Lower lobe of right lung (tissue), 2 donors: ENCODE results near the gene POU2AF3. TPM values are rescaled to one million over a fixed set of nuclear protein-coding genes. Genes with fewer than 3 reads are reported as not detected.

Experiments used
- ATAC-seq, 2 donors: fragments of 200-7000 bp; cut with Tn5 transposase; one replicate each; pipeline ENCODE4 v1.9.1; 2020 to 2022; ENCODE audit warnings: mild to moderate bottlenecking in 2 of 2, moderate library complexity in 2 of 2
- DNase-seq: peaks from one replicate; pipeline ENCODE4 v3.0.0-alpha.2; 2020
- H3K27ac ChIP-seq: fragments of 200-600 bp; one replicate; pipeline ENCODE4 v1.8.0; 2022
- H3K27me3 ChIP-seq: fragments of 200-600 bp; one replicate; pipeline ENCODE4 v1.8.0; 2022; ENCODE audit warnings: low read depth
- H3K36me3 ChIP-seq: fragments of 200-600 bp; one replicate; pipeline ENCODE4 v1.8.0; 2022; ENCODE audit warnings: mild to moderate bottlenecking
- H3K4me1 ChIP-seq: fragments of 200-600 bp; one replicate; pipeline ENCODE4 v1.8.0; 2022
- H3K4me3 ChIP-seq: fragments of 200-600 bp; one replicate; pipeline ENCODE4 v1.8.0; 2022; ENCODE audit warnings: mild to moderate bottlenecking
- H3K9me3 ChIP-seq: fragments of 200-600 bp; one replicate; pipeline ENCODE4 v1.8.0; 2022
- intact Hi-C: fragments of 100-400 bp; cut with DNase I; formaldehyde crosslinking; loops from one replicate; pipeline ENCODE4 v1.11.0; 2022
- long read RNA-seq: library from polyadenylated mRNA; unstranded; transcript quantifications from one replicate; pipeline ENCODE4 v2.0.0, GENCODE V29; 2021
- total RNA-seq: library from RNA; stranded (reverse); fragmentation: NEBNext Ultra II Directional; extraction: Animal tissue kit (Norgen Biotek cat#: 25700); gene quantifications from one replicate; pipeline ENCODE4 v1.2.1, GENCODE V29; 2021
- TF ChIP-seq, protein P1 (sequence below): fragments of 200-600 bp; IDR thresholded peaks from one replicate; pipeline ENCODE4 v1.8.0; 2022; ENCODE audit warnings: antibody characterized with exemption, mild to moderate bottlenecking
- donor health status: DM: no; HTN: yes; CAD: no; lungs with severe emphysema.

The POU2AF3 gene, protein sequence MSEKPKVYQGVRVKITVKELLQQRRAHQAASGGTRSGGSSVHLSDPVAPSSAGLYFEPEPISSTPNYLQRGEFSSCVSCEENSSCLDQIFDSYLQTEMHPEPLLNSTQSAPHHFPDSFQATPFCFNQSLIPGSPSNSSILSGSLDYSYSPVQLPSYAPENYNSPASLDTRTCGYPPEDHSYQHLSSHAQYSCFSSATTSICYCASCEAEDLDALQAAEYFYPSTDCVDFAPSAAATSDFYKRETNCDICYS
- 3.4 TPM for total RNA-seq
- long read RNA-seq, partial matches to known transcripts, result 2 of 10 reads
- long read RNA-seq, other reads (novel, unspliced or antisense), result 5 of 10 reads

DNA sequence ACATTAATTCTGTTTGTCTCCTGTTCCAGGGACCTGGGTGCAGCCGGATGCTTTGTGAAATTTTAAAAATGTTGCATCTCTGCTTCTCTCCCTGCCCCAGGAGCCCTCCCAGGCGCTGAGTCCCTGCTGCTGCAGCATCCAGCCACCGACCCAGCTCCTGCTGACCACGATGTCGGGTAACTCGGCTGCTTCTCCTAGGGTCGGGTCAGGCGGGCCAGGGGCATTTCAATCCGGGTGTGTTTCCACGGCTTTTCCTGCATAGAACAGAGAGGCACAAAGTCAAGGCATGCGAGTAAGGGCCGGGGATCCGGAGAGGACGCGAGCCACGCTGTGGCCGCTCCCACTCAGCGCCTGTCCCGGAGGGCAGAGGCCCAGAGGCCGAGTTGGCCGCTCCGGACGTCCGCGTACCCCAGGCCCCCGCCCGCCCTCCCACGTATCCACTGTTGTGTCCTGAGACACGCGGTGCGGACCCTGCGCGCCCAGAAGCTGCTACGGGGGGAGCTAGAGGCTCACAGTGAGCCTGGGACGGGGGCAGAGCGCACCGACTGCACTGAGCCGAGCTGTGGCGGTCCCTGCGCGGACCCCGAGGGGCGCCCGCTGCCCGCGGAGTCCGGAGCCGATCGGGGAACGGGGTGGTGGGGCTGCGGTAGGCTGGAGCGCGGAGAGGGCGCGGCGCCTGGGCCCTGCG, at the start of gene POU2AF3:
Gene POU2AF3 (plus strand): TSS at position 134 of the 688 bp plus-strand sequence. CDS start 36 bp downstream, at position 170.
- peak; percentile 32 to 40 for ATAC-seq
- Histone ChIP-seq H3K4me1 (peaks cover 26% of the 10 kb centered on the region), H3K27me3 (peaks cover 16% of the 10 kb centered on the region), H3K9me3 (no peaks in the 10 kb centered on the region), H3K4me3 (peak within 1 kb of the TSS; percentile 66), H3K36me3 (no peaks in the 10 kb centered on the region), H3K27ac (peak within 1 kb of the TSS; percentile 84)
- peak; percentile 47 for DNase-seq
- intact Hi-C loops, result no loop called here
- TF ChIP-seq, protein P1, sequence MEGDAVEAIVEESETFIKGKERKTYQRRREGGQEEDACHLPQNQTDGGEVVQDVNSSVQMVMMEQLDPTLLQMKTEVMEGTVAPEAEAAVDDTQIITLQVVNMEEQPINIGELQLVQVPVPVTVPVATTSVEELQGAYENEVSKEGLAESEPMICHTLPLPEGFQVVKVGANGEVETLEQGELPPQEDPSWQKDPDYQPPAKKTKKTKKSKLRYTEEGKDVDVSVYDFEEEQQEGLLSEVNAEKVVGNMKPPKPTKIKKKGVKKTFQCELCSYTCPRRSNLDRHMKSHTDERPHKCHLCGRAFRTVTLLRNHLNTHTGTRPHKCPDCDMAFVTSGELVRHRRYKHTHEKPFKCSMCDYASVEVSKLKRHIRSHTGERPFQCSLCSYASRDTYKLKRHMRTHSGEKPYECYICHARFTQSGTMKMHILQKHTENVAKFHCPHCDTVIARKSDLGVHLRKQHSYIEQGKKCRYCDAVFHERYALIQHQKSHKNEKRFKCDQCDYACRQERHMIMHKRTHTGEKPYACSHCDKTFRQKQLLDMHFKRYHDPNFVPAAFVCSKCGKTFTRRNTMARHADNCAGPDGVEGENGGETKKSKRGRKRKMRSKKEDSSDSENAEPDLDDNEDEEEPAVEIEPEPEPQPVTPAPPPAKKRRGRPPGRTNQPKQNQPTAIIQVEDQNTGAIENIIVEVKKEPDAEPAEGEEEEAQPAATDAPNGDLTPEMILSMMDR, result no peak

GRCh38 chr11:111250936-111251335, 47.4 kb upstream of the POU2AF3 start:
- H3K27me3 ChIP-seq, result no peaks in the 10 kb centered on the region
- no peak for ATAC-seq
- no peak overlapping the region for H3K4me3 ChIP-seq
- no peaks in the 10 kb centered on the region for H3K36me3 ChIP-seq
- TF ChIP-seq, protein P1, result no peak
- intact Hi-C loops, result no loop called here
- no peaks in the 10 kb centered on the region for H3K9me3 ChIP-seq
- no peak for DNase-seq
- H3K4me1 ChIP-seq, result no peaks in the 10 kb centered on the region
- no peak overlapping the region for H3K27ac ChIP-seq

DNA sequence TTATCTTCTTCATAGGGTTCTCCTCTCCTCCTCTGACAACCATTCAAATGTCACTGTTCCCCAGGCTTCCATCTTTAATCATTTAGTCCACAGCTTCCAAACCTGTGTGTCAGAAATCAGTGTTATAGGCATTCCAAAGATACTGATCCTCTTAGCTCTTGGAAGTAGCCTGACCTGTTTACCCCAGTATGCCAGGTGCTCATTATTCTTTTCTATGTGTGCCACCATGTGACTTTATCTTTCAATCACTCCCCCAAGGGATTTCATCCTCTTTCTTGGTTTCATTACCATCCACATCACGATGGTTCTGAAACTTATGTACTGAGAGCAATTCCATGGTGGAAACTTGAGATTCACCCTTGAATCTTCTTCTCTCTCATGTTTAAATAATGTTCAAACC, 45.2 kb upstream of the POU2AF3 start:
- no peaks in the 10 kb centered on the region for H3K27me3 ChIP-seq
- H3K4me1 ChIP-seq, result no peaks in the 10 kb centered on the region
- TF ChIP-seq, protein P1, result no peak
- H3K4me3 ChIP-seq, result no peak overlapping the region
- H3K36me3 ChIP-seq, result no peaks in the 10 kb centered on the region
- ATAC-seq (no peak), DNase-seq (no peak)
- H3K27ac ChIP-seq, result no peak overlapping the region
- no peaks in the 10 kb centered on the region for H3K9me3 ChIP-seq
- intact Hi-C loops, result no loop called here

- H3K4me1 ChIP-seq, result no peaks in the 10 kb centered on the region
- intact Hi-C loops, result no loop called here
- H3K9me3 ChIP-seq, result no peaks in the 10 kb centered on the region
- H3K36me3 ChIP-seq, result no peaks in the 10 kb centered on the region
- TF ChIP-seq, protein P1, result no peak
- no peaks in the 10 kb centered on the region for H3K27me3 ChIP-seq
- no peak for DNase-seq
- H3K27ac ChIP-seq, result no peak overlapping the region
- ATAC-seq, result no peak
- H3K4me3 ChIP-seq, result no peak overlapping the region
These were observed 44.7 kb upstream of the POU2AF3 start for GRCh38 chr11:111253630-111254029.

- Histone ChIP-seq H3K27me3 (no peaks in the 10 kb centered on the region), H3K4me3 (no peak overlapping the region), H3K36me3 (no peaks in the 10 kb centered on the region), H3K4me1 (no peaks in the 10 kb centered on the region), H3K27ac (no peak overlapping the region), H3K9me3 (no peaks in the 10 kb centered on the region)
- intact Hi-C loops, result no loop called here
- ATAC-seq, result no peak
- TF ChIP-seq, protein P1, result no peak
- DNase-seq, result no peak
These were observed 40.3 kb upstream of the POU2AF3 start for GRCh38 chr11:111258046-111258445.
